Fibroblast of peridontal ligament (primary cell): Measurements from ENCODE around the gene MTARC1.

Experiments
- DNase-seq: peaks from one replicate; pipeline ENCODE4 v3.0.0-alpha.2; 2010; ENCODE audit errors: extremely low read depth

Gene MTARC1

DNA sequence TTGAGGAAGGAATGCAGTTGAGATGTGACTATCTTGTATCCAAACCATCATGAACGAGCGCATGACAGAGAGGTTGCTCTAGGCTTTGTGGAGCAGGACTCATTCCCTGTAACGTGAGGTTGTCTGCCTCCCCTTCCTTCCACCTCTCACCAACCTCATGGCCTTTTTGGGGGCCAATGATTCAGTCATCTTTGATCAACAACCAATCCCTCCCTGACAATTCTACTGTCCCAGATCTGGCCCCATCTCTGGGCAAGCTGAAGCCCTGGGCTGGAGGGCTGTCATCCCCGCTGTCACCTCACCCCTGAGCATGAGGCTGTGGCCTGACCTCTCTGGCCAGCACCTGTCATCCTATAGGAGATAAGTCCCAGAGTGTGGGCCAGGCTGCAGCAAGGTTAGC, 19.7 kb downstream of the MTARC1 start:
- no peak for DNase-seq

DNA sequence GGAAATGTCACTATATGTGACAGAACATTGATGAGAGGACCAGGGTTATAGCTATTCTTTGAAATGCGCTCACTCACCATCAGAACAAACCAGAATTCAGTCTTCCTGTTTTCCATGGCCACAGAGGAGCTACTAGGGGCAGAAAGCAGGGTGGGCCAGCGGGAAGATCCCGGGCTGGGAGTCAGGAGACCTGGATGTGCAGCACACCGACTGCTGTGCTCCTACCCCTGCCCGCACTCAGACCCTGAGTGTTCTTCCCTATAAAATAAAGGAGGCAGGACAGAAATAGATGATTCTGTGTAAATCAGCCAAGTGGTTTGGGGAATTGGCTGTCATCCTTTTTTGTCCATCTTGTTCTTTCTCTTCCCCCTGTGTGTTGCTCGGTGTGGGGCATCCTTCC, 21.0 kb downstream of the MTARC1 start:
- no peak for DNase-seq

DNA sequence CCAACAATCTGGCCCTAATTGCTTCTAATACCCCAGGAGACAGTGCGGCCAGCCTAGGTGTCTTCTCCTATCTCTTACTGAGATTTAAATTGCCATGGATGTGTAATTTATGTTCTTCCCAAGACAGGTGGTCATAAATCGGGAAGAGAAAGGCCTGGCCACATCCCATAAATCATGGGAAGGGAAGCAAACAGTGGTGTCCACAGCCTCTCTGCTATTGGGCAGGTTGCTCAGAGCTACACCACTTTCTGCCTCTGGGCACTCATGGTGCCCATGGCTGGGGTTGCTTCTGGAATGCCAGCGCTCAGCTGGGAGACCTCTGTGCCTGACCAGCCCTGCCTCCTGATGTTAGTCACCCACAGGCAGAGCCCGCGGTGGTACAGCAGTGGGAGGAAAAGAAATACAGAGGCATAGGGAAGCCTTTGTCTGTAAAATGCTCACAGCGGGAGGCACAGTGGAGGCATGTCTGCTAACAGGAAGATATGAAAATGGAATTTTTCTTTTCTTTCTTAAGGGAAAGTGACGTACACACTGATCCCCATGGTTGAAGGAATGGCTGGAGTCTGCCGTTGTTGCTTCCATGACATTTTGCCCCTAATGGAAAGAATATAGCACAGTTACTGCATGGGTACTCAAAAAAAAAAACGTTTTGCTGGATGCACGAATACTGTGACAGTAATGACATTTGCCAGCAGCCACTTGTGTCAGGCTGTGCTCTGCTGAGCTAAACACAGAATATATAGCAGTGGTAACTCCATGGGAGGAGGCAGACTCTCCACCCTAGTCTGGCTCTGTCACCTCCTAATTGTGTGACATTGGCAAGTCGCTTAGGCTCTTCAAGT, 21.9 kb downstream of the MTARC1 start:
- DNase-seq, result no peak

DNA sequence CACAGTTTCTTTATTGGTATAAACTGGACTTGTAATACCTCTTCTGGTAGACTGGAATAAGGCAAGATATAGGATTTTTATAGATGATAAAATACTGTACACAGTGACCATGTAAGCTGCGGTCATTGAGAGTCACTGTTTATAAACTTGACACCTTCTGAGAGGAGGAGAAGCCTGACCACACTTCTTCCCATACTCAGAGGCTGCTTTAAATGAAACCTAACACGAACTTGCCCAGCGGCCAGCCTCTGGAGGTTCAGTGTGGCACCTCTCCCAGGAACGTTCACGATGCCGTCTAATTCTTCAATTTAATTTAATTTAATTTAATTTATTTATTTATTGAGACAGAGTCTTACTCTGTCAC, 22.5 kb downstream of the MTARC1 start:
- no peak for DNase-seq

DNA sequence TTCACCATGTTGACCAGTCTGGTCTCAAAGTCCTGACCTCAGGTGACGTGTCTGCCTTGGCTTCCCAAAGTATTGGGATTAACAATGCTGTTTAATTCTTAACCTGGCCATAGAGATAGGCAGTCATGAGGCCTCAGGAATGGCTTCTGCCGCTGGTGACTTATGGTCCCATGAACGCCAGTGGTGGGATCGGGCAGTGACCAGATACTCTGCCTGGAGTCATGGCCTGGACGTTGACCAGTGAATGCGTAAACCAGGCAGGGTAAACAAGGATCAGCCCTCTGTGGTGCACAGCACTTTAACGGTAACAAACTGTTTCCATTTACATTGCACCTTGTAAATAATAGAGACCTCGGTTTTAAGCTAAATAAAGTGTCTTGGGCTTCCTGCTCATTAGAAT, 23.0 kb downstream of the MTARC1 start:
- no peak for DNase-seq

DNA sequence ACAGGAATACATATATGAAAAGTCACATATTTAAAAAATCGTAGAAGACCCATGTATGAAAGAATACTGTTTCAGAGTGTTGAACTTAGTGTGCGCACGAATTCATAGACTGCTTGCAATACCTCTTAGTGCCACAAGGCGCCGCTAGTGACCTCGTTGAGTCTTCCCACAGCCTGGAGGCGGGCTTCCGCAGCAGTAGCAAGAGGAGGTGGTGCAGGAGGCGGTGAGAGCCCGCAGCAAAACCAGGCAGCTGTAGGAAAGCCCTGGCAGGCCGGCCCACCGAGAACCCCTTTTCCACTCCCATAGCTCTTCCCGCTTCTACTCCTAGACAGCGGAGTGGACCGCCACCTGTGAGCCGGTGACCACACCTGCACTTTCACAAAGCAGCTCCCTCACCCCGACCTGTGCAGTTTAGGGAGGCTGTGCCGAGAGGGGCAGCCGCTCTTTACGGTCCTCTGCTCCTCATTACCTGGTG, 23.5 kb downstream of the MTARC1 start:
- peak; percentile 83 for DNase-seq

DNA sequence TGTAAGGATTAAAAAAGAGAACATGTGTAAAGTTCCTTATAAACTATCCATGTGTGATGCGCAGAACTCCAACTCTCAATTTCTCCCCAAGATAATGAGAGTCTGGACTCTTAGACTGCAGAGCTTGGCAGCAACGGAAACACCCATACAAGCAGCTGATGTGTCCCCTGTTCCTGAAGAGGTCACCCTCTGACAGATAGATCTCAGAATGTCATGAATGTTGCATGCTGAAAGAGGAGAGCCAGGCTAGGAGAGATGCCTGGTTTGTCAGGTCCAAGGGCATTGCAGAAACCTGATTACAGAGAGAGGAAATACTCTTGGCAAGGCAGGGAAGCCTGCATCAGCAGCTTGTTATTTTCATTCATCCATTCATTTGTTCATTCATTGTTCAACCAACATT, 24.2 kb downstream of the MTARC1 start:
- DNase-seq, result no peak

DNA sequence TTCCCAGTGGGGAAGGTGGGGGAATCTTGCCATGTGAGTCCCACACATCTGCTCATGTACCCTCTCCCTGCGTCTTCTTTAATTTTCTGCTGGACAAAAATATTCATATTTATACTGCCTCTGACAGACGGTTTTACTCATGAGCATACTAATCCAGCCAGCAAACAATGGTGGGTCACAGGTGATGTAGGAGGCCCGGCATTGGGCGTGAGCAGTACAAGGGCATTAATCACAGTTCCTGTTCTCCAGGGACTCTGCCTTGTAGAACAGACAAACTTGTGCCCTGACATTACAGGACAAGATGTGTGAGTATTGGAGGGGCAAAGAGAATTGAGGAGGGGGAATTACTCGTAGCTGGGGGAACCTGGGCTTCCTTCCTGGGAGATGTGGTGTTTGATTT, 25.0 kb downstream of the MTARC1 start:
- DNase-seq, result no peak

DNA sequence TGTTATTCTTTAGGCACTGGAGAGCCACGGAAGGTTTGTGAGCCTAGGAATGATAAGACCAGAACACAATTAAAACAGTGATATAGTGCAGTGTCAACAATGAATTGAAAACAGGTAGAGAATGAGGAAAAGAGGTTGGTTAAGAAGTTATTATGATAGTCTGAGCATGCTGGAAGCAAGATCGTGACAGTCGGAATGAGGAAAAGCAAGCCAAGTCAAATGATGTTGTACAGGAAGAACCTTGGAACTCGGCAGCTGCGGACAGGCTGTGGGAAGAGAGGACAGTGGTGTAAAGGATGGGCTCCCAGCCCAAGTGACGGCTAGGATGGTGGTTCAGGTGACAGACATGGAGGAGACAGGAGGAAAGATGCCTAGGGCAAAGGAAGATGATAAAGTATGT, 25.6 kb downstream of the MTARC1 start:
- no peak for DNase-seq

DNA sequence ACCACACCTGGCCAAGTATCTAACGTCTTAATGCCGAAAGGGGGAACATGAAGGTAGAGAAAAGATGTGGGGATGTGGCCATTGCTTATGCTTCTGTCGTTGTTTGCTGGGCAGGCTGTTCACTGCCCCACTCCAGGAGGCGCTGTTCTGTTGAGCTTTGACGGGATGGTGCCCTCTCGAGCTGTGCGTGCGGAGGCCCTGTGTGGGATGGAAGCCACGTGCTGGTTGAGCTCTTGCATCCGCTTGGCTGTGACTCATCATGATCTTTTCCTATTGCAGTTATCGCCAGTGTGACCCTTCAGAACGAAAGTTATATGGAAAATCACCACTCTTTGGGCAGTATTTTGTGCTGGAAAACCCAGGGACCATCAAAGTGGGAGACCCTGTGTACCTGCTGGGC, 26.3 kb downstream of the MTARC1 start:
- no peak for DNase-seq

DNA sequence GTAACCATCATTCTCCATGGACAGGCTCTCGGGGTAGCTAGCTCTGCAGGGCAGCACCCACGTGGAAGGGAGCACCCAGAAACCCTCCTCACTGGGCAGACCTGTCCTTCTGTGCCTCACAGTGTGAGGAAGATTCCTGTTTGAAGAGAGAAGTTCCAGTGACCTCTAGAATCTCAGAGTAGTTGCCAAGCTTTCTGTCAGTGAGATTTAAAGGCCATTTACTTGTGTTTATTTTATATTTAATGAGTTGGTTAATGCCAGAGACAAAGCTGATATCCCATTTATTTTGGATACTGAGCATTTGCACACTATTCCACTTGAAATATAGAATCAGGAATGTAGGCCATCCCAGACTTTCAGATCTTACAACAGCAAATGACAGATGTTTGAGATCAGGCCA, 28.7 kb downstream of the MTARC1 start:
- no peak for DNase-seq

DNA sequence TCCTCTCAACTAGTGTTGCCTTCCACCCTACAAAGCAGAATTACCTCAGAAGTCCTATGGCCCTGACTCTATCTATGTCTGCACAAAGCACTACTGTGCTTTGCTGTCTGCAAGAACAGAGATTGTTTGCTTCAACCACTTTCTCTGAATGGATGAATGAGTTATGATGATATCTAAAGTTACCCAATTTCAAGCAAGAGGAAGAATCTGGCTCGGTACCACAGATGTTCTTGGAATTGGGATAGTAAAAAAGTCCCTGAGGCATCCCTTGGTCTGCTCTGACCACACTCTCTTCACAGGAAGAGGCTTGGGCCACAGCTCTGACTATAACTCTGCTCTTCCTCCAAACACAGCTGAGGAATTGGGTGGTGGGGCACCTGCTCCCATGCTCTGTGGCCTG, 31.2 kb downstream of the MTARC1 start:
- no peak for DNase-seq

DNA sequence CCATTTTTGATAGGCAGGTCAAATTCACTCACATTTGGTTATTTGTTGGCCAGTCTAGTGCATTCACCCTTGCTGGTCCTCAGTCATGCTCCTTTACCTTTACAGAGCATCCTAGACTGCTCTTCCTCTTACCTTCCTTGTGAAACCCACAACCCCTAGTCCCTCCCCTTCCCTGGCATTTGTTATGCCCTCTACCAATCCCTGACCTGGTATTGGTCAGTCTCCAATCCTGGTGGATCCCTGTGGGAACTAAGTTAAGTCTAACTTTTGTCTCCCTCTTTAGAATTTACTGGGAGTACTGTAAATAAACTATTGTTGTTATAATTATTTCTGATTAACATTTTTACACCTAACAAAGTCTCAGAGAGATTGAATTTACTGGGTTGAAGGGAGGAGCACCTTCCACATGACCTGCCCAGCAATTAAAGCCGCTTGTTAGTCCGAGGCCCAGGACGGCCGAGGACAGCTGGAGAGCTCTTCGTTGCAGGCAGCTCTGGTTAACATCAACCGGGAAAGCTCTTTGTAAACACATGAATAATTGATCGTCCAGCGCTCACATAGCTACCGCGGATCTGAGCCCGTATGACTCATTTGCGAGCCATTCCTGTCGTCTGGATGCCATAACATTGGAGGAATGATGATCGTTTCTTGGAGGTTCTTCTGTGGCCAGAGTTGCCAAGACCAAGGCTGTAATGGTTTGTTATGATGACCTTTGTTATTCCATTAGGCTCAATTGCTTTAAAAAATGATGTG, 31.9 kb downstream of the MTARC1 start:
- peak; percentile 11 for DNase-seq

DNA sequence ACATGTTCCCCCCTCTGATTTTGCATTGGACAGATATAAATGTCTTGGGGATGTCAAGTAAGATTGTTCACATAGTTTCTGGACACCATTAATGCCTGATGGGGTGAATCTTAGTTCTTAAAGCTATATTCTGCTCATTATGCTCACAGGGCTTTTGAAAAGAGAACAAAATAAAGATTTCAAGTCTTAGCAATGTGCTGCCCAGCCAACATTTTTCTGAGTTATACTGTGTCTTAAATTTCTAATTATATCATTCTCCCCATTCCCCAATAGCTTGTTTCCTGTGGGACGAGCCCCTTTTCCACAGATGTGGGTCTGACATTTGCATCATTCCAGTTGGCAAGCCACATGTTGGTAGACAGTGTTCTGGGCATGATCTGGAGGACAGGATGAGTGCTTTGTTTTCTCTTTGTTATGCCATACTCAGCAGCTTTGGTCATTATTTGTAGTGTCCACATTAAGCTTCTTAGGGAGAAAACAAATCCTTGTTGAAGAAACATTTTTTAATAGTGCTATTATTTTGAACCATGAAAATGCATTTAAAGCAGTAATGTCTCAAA, 32.8 kb downstream of the MTARC1 start:
- DNase-seq, result no peak

DNA sequence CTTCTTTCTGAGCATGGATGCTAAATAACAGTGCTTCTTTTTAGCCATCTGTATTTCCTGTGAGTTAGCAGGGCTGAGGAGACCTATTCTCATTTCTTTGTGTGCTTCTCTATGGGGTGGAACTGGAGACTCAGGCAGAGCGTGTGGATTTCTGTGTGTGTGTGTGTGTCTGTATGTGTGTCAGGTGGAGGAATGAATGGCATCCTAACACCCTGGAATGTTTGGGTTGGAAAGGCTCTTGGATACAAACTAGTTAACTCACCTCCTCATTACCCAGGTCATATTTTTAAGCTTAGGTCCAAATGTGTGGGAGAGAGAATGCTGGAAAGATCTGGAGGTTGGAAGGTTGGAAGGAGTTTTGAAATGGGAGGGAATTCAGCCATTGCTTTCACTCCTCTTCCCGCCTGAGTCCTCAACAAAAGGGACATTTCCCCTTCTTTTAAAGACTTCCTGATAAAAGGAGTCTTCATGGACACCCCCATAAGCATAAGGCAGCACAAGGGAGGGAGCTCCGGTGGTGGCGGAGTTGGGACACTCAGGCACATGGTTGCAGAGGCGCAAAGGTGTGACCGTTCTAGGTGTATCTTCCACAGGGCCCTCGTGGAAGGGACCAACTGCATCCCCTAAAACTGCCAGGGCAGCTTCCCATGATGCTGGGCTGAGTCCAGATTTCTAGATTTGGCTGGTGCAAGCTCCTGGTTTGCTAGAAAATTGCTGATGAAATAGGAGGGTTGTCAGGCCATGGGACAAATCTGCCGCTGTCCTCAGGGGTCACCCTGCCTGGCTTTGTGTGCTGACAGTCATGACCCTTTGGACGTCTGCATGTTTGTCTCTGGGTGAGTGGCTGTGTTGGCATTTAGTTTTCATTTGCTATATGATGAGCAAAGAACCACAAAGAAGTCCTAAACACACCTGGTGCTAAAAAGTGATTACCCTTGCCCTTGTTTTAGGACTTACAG, 37.6 kb downstream of the MTARC1 start:
- DNase-seq, result no peak

DNA sequence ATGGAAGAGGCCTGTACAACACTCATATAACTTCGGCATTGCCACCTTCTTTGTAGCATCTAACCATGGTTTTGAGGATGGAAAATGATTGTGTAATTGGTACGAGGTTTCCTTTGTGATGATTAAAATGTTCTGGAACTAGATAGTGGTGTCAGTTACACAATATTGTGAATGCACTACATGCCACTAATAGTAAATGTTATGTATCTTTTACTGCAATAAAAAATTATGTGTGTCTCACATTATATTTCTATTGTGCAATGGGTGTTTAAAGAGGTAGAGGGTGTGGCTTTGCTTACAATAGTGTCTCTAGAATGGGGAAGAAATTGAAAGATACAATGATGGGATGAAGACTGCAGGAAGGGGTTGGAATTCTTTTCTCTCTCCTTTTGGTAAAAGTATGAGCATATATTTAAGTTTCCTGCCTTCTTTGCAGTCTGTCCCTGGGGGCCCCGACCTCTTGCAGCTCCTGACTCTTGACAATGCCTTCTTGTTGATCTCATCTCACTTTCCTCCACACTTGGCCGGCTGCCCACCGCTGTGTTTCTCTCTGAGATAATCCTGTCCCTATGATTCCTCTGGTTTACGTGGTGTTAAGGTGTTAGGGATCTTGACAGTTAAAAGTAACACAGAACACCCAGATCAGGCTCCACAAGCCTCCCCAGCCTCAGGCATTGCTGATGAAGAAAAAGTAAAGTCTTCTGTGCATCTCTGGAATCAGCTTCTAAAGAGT, 39.3 kb downstream of the MTARC1 start:
- DNase-seq, result no peak

DNA sequence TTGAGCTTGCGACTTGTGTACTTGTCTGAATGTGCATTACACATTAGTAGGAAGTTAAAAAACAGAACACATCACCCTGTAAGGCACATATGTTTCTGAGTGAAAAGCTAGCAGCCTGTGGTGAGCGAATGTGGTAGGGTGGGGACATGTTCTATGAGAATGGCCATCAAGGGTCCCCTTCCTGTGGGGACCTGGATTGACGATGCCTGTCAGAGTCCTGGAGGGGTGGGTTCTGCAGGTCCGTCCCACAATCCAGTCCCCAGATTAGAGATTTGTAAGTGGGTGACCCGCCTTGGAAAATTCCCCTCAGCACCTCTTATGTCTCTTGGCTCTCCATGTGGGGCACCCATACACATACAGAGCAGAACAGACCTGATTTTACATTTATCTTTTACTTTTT, 40.0 kb downstream of the MTARC1 start:
- no peak for DNase-seq

DNA sequence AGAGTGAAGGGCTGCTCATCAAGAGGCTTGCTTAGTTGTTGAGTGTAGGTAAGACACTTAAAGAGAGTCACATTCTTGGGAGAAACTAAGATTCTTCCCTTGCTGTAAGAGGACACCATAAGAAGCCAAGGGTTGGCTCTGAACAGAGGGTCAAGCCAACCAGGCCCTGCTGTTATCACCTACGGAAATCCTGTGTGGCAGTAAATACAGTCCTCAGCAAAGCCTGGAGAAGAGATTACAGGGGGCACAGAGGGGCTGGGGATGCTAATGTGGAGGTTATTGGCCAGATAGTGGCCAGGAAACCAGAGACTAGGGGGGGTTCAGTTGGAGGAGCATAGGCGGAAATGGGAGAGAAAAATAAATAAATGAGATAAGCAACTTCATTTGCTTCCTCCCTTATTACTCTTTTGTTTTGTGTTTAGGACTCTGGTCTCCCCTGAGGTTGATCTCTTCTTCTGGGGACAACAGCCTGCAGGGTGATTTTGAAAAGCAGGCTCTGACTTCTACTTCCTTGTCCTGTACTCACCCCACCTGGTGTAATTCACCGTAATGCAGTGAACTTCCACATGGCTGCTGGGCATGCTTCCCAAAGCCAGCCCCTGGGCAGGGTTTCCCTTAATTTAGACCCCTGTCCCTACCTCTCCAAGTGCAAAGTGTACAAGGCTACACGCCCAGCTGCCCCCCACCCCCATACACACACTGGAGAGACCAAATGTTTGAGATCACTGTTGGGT, 40.9 kb downstream of the MTARC1 start:
- no peak for DNase-seq

DNA sequence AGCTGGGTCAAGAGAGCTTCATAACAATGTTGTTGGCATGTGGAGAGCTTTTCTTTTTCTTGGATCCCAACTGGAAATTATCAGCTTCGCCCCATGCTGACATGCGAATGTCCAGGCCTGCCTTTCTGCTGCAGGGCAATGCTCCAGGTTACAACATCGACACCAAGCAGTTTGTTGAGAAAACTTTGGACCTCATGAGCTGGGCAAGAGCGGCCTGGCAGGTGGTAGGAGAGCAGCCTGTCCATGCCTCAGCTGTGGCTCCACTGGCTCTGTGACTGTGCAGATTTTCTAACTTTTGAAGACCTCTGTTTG, 41.4 kb downstream of the MTARC1 start:
- no peak for DNase-seq

DNA sequence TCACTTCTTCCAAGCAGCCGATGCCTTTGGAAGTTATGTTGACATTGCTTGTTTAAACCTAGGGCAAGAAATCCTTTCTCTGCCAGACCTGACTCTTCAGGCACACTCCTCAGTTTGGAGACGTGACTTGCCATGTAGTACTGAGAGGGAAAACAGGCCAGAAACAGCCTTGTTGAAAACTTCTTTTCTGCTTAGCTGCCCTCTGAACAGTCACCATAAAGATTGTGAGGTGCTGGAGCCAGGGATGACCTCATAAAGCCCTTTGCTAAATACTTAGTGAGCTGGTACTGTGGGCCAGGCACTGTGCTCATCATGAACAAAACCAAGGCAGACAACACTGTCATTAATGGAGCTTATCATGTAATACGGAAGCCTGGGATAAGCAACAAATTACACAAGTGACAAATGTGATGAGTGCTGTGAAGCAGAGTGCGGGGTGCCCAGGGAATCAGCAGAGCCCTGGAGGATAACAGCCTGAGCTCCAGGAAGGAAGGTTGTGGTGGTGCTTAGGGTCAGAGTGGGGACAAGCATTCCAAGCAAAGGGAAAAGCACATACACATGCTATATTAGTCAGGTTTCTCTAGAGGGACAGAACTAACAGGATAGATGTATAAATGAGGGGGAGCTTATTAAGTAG, 42.4 kb downstream of the MTARC1 start:
- DNase-seq, result no peak
